WI38 (cell line): ENCODE measurements around the gene EIF4G3.

Experiments used
- H3K4me3 ChIP-seq: 2 replicates; pipeline ENCODE4 v1.5.1; 2011; ENCODE audit warnings: low read depth, mild to moderate bottlenecking, control low read depth, low read length
- CTCF ChIP-seq: IDR thresholded peaks from 2 replicates; pipeline ENCODE4 v1.5.1; 2012; ENCODE audit warnings: low read depth, mild to moderate bottlenecking, control low read depth, low read length

The EIF4G3 gene

GRCh38 chr1:21157054-21157453 lies 19.6 kb downstream of the EIF4G3 start:
- no peak for TF ChIP-seq CTCF
- no peak overlapping the region for H3K4me3 ChIP-seq

- TF ChIP-seq CTCF = no peak
- H3K4me3 ChIP-seq = no peak overlapping the region
These were observed 20.7 kb downstream of the EIF4G3 start for GRCh38 chr1:21156019-21156418.

- TF ChIP-seq CTCF = no peak
- no peak overlapping the region for H3K4me3 ChIP-seq
These were observed 22.0 kb downstream of the EIF4G3 start for GRCh38 chr1:21154717-21155116.

- TF ChIP-seq CTCF = no peak
- H3K4me3 ChIP-seq = no peak overlapping the region
These were observed 23.3 kb downstream of the EIF4G3 start for GRCh38 chr1:21153388-21153787.

GRCh38 chr1:21152423-21153100 lies 24.1 kb downstream of the EIF4G3 start:
- TF ChIP-seq CTCF = no peak

GRCh38 chr1:21149855-21150432 lies 26.8 kb downstream of the EIF4G3 start:
- no peak overlapping the region for H3K4me3 ChIP-seq
- TF ChIP-seq CTCF = no peak

More at GRCh38 chr1:21152423-21153100, 24.1 kb downstream of the EIF4G3 start:
- no peak overlapping the region for H3K4me3 ChIP-seq

- no peak for TF ChIP-seq CTCF
- no peak overlapping the region for H3K4me3 ChIP-seq
These were observed 27.3 kb downstream of the EIF4G3 start for GRCh38 chr1:21149430-21149854.
